ENCODE data around the gene XYLB.

XYLB gene

DNA sequence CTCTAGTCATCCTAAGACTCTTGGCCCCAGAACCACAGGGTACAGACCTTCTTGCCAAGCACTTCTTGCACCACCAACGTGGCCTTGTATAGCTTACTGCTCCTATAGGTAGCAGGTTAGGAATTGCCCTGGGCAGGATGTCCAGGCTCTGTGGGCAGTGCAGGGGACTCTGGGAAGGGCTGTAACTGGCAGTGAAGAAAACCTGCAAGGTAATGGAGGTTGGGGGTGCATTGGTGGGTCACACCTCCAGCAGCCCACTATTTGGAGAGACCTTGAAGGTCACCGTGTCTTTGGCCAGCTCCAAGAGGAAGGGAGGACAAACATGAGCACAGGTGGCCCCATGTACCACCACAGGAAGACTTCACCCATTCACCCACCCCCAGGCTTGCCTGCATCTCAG is 21.3 kb upstream of the XYLB start:
- no peak for DNase-seq

DNA sequence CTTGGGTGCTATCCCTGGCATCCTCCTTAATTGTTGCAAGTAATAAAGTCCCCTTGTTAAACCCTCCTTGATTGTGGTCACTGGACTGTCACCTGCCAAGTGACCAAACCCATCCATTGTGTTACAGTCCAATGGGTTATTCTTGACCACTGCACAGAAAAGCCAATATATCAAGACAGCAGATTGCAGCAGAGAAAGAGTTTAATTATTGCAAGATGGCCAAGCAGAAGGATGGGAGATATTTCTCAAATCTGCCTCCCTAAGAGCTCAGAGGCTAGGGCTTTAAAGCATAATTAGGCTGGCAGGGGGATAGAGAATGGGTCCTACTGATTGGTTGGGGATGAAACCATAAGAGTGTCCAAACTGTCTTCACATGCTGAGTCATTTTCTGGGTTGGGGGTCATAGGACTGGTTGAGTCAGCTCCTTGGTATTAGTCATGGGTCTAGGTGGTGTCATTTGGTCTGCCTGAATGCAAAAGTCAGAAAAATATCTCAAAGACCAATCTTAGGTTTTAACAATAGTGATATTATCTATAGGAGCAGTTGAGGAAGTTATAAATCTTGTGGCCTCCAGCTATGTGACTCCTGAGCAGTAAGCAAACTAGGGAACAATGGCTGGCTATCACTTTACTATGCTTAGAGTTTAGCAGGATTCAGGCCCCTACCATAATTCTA is 19.1 kb upstream of the XYLB start:
- DNase-seq: no peak

DNA sequence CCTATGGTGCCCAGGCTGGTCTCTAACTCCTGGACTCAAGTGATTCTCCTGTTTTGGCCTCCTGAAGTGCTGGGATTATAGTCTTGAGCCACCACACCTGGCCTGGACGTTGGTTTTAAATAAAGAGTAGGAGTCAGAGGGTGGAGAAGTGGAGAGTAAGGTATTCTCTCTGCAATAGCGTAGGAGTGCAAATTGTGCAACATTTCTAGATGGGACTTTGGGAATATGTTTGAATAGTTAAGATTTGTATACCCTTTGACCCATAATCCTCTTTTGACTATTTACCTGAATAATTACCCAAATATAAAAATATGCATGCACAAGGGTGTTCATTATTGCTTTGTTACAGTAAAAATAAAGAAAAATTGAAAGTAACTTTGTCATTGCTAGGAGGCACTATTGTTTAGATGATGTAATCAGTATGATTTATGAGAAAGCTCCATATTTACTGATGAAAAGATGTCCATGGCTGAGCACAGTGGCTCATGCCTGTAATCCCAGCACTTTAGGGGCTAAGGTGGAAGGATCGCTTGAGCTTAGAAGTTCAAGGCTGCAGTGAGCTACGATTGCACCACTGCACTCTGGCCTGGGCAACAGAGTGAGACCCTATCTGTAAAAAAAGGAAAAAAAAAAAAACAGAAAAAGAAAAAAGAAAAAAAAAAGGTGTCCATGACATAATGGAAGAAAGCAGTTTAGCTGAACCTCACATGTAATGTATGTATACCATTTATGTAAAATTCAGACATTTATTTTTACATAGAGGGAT is 15.1 kb upstream of the XYLB start:
- DNase-seq: no peak

DNA sequence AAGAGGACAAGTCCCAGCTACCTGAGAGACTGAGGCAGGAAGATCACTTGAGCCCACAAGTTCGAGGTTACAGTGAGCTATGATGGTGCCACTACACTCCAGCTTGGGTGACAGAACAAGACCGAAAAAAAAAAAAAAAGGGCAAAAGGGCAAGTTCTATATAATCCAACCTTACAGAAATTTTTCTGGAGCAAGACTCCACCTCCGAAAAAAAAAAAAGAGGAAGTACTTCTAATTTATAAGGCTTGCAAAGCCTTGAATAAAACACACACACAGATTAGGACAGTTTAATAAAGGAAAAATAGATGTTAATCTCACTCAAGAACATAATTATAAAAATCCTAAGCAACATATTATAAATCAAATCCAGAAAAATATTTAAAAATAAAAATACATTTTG is 14.4 kb upstream of the XYLB start:
- DNase-seq: no peak

DNA sequence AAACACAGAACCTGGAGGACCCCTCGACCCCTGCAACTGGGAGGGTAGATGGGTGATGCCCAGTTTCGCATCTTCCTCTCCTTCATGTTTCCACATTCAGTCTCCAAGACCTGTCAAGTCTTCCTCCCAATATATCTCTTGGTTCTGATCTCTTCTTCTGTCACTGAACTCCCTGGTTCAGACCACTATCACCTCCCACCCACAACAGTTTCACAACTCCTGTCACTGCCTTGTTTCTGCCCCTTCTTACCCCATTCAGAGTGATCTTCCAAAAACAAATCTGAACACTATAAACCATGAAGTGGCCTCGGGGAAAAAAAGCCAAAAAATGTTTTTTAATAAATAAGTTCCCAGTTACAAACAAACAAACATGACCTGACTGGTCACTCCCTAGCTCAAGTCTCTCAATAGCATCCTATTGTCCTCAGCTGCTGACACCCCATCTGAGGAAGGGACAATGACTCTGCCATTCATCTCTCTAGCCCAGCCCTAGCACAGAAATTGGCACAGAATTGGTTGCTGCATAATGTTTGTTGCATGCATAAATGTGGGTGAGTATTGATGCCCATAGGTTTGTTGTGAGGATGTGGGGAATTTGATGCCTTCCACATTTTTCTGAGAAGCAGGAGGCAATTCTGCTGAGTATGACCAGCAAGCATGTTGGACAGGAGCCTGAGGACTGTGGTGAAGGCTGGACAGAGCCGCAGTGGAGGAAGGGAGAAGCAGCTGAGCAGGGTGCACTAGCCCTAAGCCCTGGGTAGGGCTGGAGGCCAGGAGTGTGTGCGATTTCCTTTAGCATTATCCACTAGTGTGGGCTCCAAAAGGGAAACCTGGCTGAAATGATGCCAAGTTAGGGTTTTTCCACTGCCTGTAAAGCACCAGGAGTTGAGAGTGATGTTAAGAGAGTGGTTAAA is 12.2 kb upstream of the XYLB start:
- no peak for DNase-seq

DNA sequence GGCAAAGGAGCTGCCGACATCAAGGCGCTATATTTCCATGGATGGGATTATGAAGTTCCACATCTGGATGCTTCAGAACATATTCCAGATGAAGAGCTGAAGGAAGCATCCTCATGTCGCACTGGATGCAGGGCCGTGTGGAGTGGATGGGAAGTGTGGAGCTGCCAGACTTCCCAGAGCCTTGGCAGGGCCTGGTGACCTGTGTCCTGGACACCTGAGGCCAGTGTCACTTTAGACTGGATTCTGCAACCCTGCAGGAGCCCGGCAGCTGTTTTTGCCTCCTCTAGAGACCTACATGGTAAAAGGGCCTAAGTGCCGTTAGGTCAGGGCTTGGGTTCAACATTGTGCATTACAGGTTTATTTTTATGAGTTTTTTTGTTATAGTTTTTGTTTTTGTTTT is 11.3 kb upstream of the XYLB start:
- no peak for DNase-seq

DNA sequence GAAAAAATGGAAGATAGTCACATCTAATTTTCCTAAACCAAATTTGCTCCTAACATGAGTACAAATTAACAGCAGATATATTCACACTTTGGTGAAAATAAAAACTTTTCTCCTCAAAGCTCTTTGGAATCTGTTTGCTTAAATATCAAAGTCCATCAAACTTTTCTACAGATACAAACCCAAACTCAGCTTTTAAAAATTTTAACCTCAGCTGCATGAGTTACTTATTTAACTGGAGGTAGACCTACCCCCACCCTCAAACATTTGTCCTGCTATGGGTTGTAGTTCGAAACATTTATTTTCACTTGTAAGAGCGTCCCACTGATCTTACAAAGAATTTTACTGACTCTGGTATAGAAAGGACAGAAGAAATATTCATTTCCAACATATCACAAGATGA is 8.9 kb upstream of the XYLB start:
- no peak for DNase-seq

DNA sequence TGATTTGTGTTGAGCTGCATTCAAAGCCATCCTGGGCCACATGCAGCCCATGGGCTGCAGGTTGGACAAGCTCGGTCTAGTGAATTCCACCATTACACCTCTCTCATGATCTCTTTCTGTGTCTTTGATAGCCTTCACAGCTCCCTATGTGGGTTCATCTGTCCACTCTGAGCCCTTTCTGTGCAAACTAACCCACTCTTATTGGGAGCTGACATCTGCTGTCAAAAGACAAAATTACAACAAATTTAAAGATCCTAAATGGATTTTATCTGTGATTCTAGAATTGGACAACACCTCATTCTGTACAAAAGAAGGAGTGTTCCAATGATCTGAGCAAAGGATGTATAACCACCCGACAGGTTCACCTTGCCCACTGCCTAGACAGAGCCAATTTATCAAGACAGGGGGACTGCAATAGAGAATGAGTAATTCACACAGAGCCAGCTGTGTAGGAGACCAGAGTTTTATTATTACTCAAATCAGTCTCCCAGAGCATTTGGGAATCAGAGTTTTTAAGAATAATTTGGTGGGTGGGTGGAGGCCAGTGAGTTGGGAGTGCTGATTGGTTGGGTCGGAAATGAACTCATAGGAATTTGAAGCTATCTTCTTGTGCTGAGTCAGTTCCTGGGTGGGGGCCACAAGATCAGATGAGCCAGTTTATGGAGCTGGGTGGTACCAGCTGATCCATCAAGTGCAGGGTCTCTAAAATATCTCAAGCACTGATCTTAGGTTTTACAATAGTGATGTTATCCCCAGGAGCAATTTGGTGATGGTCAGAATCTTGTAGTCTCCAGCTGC is 2.6 kb upstream of the XYLB start:
- DNase-seq: no peak

DNA sequence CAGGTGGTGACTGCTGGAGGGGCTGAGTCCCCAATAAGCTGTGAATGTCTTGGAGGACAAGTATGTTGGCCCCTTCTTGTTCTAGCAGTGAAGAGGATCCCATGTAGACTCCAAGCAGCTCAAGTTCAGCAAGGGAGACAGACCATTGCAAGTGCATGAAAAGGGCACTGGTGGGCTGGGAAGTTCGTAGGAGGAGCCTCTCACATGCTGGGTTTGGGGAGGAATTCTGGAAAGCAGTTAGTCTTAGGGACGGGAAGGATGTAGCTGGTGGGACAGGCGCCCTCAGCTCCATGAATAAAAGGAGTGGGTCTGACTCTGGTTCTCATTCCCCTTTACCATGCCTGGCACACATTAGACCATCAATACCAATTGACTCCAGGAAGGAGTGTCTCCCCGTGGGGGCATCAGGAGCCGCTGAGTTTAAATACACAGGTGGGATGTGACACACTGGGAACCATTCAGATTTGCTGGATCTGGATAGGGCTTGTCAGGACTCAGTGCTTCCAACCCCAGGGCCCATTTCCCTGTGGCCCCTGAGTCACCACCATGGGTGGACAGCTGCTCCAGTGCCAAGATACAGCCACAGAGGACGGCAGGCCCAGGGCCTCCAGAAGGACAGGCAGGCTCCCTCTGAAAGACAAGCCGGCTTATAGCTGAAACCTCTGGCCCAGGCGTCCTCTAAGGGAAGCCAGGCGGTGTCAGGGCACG is 552 bp upstream of the XYLB start:
- no peak for DNase-seq

DNA sequence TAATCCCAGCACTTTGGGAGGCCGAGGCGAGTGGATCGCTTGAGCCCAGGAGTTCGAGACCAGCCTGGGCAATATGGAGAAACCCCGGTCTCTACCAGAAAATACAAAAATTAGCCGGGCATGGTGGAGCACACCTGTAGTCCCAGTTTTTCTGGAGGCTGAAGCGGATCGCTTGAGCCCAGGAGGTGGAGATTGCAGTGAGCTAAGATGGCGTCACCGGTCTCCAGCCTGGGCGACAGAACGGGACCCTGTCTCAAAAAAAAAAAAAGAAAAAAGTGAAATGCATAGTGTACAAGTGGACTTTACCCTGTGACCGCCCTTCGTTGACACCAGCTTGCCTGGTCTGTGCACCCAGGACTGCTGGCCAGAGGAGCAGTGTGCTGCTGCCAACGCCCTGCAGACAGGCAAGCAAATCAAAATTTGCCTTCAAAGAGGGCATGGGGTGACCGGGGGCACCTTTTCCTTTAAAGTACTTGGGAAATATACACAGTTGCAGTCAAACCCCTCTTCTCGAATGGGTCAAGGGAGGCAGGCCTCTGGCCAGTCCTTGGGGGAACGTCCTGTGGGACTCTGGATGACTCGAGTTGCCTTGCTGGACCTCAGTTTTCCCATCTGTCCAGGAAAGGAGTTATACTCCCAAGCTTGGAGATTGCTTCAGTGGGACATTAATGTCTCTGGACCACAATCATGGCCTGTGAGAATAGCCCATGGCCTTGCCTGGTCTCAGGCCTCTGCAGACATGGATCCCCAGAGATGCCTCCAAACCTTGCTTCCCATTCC is 1.0 kb downstream of the XYLB start:
- DNase-seq: no peak

DNA sequence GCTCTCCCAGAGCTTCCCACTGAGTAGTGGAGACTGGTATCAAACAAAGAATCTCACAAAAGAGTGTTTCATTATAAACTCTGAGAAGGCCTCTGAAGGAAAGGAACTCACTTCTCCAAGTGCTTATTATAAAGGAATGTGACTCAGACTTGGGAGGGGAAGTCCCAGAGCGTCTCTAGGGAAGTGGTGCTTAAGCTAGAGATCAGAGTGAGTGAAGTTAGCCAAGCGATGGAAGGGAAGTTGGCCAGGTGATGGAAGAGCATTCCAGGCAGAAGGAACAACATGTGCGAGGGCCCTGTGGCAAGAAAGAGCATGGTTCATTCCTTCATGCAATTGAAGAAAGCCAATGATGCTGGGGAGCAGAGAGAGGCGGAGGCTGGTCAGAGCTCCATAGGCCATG is 2.3 kb downstream of the XYLB start:
- no peak for DNase-seq

DNA sequence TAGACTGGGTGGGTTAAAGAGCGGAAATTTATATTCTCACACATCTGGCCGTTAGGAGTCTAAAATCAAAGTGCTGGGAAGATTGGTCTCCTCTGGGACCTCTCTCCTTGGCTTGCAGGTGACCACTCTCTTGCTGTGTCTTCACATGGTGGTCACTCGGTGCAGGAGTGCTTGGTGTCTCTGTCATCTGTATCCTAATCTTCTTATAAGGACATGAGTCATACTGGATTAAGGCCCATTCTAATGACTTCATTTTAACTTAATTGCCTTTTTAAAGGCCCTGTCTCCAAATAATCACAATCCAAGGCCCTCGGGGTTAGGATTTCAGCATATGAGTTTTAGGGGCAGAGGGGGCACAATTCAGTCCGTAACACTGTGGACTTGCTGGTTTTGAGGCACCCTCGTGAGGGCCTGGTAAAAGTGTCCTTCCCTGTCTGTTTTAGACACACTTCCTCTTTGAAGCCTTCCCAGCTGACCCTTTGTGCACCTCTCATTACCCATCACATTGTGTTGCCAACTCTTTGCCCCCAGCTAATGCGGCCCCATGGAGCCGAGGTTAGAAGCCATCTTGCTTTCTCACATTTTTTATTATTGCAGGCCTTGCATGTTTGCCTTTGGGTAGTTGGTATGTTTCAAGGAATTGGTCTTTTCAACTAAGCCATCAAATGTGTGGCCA is 3.2 kb downstream of the XYLB start:
- DNase-seq: no peak

DNA sequence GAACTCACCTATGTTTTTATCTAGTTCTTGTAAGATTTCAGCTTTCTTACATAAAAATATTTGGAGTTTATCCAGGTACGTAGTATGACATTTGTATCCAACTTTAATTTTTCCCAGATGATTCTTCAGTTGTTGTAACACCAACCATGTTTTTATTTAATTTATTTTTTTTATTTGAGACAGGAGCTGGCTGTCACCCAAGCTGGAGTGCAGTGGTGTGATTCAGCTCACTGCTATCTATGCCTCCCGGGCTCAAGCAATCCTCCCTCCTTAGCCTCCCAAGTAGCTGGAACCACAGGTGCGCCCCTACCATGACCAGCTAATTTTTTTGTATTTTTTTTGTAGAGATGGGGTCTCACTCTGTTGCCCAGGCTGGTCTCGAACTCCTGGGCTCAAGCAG is 6.6 kb downstream of the XYLB start:
- DNase-seq: no peak

DNA sequence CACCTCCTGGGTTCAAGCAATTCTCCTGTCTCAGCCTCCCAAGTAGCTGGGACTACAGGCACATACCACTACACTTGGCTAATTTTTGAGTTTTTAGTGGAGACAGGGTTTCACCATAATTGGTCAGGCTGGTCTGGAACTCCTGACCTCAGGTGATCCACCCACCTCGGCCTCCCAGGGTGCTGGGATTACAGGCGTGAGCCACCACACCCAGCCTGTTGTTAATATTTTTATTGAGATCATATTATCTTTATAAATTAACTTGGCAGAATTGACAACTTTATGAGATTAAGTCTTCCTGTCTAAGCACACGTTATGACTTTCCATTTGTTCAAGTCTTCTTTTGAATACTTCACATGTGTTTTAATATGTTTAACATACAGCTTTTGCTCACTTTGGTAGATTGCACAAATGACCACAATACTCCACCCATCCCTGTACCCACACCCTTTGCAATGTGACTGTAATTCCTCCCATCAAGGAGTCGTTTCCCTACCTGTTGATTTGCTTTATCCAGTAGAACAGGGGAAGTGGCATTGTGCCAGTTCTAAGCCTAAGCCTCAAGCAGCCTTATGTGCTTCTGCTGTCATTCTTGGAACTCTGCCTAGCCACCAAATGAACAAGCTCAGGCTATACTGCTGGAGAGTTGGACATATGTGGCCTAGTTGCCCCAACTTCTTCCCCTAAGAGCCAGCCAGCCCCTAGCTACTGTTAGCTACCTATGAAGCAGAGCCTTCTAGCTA is 8.2 kb downstream of the XYLB start:
- no peak for DNase-seq

DNA sequence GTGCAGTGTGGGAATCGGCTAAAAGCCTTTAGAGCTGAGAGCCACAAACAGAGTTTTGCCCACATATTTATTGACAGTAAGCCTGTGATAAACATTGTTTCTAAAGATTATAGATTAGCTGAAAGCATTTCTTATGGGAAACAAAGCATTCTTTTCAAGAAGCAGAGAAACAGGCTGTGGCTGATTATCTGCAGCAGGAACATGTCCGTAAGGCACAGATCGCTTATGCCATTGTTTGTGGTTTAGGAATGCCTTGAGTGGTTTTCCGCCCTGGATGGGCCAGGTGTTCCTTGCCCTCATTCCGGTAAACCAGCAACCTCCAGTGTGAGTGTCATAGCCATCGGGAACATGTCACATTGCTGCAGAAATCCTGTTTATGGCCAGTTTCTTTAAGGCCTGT is 12.5 kb downstream of the XYLB start:
- DNase-seq: no peak

DNA sequence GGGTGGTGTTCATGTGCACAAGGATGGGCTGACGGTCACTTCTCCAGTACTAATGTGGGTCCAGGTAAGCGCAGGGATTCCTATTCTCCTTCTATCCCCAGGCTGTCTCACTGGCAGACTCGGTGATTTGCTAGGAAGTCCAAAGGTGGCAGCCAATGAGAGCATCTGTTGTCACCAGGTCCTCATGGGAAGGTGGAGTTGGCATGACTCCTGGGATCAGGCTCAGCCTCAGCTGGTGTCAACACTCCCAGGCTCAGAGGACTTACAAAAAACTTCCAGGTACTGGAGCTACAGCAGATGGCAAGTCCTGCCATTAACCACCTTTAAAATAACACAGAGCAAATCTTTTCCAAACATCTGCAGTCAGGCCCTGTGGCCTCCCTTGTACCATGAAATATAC is 13.8 kb downstream of the XYLB start:
- DNase-seq: no peak

DNA sequence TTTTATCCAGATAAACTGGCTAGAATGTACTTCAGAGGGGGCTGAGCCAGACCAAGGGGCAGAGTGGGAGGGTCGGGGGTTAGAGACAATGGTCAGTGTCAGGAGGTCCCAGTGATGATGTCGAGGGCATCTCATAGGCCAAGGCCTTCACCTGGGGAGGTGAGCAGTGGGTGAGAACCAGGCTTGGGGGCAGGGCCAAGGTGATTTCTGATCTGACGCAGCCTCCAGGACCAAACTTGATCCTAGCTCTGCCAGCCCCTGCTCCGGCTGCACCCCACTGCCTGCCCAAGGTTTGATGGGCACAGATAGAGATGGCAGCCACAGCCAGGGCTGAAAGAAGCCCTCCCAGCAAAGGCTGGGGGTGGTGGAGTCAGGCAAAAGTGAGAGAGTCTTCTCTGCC is 14.9 kb downstream of the XYLB start:
- DNase-seq: no peak

DNA sequence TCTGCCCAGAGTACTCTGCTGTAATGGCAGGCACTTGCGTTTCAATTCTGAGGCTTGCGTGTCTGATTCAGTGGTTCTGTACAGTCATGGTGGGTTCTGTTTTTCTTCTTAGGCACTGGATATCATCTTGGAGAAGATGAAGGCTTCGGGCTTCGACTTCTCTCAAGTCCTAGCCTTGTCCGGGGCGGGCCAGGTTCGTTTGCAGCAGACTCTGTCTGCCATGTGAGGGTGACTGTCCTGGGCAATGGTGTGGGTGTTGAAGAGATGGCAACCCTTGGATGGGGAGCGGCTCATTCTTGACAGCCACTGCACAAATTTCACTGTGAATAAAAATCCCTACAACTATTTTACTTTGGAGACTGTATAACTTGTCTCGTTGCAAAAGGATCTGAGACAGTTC is 16.2 kb downstream of the XYLB start:
- no peak for DNase-seq

DNA sequence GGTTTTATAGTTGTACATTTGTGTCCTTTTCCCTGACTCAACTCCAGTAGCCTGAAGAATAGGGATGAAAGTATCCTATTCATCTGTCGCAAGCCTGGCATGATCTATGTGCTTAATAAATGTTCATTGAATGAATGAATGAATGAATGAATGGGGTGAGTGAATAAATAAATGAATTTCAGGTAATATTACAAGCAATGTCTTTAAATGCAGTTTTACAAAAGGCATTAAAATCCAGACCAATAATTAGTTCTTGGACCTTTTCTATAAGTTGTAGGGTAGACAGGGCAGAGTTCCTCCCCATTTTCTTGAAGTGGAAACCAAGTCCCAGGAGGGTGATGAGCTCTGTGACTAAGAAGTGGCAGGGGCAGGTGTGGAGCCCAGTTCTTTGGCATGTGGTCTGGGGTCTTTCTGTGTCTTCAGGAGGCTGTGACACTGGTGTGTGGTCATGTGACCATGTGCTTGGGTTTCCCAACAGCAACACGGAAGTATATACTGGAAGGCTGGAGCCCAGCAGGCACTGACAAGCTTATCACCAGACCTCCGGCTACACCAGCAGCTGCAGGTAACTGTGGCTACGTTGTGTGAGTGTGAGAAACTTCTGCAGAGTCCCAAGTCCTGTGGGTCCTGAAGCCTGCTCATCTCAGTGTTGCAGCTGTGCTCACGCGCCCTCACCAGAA is 18.3 kb downstream of the XYLB start:
- no peak for DNase-seq

Data from NCI-H1105 (cell line).